NB4 (cell line): Measurements from ENCODE around the gene TXLNB.

Experiments
- MYC ChIP-seq: IDR thresholded peaks from 2 replicates; pipeline ENCODE4 v1.6.1; 2011; ENCODE audit warnings: low read depth, low read length
- POLR2A ChIP-seq: IDR thresholded peaks from 2 replicates; pipeline ENCODE4 v1.6.1; 2011; ENCODE audit warnings: mild to moderate bottlenecking; ENCODE audit not compliant: insufficient read length; ENCODE audit errors: extremely low read depth
- TF ChIP-seq, protein P1 (sequence below): IDR thresholded peaks from one replicate; pipeline ENCODE4 v1.5.1; 2012; ENCODE audit warnings: low read depth, low read length
- TF ChIP-seq, protein P2 (sequence below): IDR thresholded peaks from 2 replicates; pipeline ENCODE4 v1.6.1; 2011; ENCODE audit warnings: low read depth, low read length

DNA sequence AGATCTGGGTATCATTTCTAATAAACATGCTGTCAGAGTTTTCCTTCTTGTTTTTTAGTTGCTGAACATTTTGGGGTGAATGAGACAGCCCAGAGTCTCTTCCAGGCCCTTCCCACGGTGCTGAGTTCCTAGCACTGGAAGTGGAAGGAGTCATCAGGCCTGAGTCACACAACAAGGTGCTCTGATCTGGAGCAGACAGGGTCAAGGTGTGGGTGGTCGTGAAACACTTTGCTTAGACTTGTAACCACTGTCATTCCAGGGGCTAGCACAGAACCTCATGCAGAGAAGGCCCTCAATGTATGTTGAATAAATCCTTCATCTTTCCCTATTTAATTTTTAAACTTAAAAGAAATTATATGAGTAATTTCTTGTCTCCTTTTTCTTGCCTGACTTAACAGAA, 60.6 kb downstream of the TXLNB start:
- TF ChIP-seq, protein P1, sequence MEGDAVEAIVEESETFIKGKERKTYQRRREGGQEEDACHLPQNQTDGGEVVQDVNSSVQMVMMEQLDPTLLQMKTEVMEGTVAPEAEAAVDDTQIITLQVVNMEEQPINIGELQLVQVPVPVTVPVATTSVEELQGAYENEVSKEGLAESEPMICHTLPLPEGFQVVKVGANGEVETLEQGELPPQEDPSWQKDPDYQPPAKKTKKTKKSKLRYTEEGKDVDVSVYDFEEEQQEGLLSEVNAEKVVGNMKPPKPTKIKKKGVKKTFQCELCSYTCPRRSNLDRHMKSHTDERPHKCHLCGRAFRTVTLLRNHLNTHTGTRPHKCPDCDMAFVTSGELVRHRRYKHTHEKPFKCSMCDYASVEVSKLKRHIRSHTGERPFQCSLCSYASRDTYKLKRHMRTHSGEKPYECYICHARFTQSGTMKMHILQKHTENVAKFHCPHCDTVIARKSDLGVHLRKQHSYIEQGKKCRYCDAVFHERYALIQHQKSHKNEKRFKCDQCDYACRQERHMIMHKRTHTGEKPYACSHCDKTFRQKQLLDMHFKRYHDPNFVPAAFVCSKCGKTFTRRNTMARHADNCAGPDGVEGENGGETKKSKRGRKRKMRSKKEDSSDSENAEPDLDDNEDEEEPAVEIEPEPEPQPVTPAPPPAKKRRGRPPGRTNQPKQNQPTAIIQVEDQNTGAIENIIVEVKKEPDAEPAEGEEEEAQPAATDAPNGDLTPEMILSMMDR = no peak
- TF ChIP-seq POLR2A (no peak), MYC (no peak)
- TF ChIP-seq, protein P2, sequence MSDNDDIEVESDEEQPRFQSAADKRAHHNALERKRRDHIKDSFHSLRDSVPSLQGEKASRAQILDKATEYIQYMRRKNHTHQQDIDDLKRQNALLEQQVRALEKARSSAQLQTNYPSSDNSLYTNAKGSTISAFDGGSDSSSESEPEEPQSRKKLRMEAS = no peak
